Activated T-cell treated with anti-CD3 and anti-CD28 coated beads, Interleukin-2, amount 50 U/mL, for 72 hours (primary cell): ENCODE results near the gene TAF12. TPM values are rescaled to one million over a fixed set of nuclear protein-coding genes. Genes with fewer than 3 reads are reported as not detected.
A peak's percentile ranks its signal among the peaks of the same experiment; 100 is the strongest.
"Not testable (repeated sequence)": the region's sequence is repeated elsewhere in the genome, so short reads cannot be mapped to it uniquely, and the experiment has no call there.

Experiments
- ATAC-seq, 2 donors: fragments of 150-1000 bp; cut with Tn5 transposase; replicated peaks in 1 of 2; 2 replicates each; pipeline ENCODE4 v1.10.0; 2021; ENCODE audit warnings: moderate library complexity in 2 of 2, mild to moderate bottlenecking in 1 of 2
- DNase-seq, 2 donors: peaks; one replicate each; pipeline ENCODE4 v3.0.0; 2021 to 2022; ENCODE audit warnings: mixed read lengths in 1 of 2
- H3K27ac Mint-ChIP-seq: one replicate; pipeline ENCODE4 v1.8.0; 2022; ENCODE audit warnings: mild to moderate bottlenecking, moderate library complexity, mixed read lengths
- H3K27me3 Mint-ChIP-seq: one replicate; pipeline ENCODE4 v1.8.0; 2022; ENCODE audit warnings: low read depth, mixed read lengths
- H3K36me3 Mint-ChIP-seq, 2 donors: one replicate each; pipeline ENCODE4 v1.8.0; 2022; ENCODE audit warnings: mixed read lengths in 2 of 2, mild to moderate bottlenecking in 1 of 2; ENCODE audit not compliant: insufficient read depth in 2 of 2
- H3K4me1 Mint-ChIP-seq: one replicate; pipeline ENCODE4 v1.8.0; 2022; ENCODE audit warnings: low read depth, mixed read lengths
- H3K4me3 Mint-ChIP-seq, 2 donors: one replicate each; pipeline ENCODE4 v1.8.0; 2022; ENCODE audit warnings: mild to moderate bottlenecking in 2 of 2, mixed read lengths in 2 of 2, moderate library complexity in 2 of 2
- H3K9me3 Mint-ChIP-seq, 2 donors: one replicate each; pipeline ENCODE4 v1.8.0; 2022; ENCODE audit warnings: mixed read lengths in 2 of 2
- total RNA-seq, 2 donors: library from RNA; stranded (reverse); gene quantifications; one replicate each; pipeline ENCODE4 v1.2.3, GENCODE V29; 2022

TAF12 gene
- total RNA-seq, 2 donors from 2014 or later: 23.9 to 28.7 TPM

- H3K4me3 Mint-ChIP-seq: peak within 1 kb of the TSS; percentile 71 to 84
- no peak within 1 kb of the TSS for H3K27ac Mint-ChIP-seq
- H3K4me1 Mint-ChIP-seq: peaks cover 11% of the 10 kb centered on the region
- peak; percentile 68 to 77 for ATAC-seq
- no peaks in the 10 kb centered on the region for H3K36me3 Mint-ChIP-seq
- no peaks in the 10 kb centered on the region for H3K9me3 Mint-ChIP-seq
- peak in 1 of 2 donors; percentile 19 for DNase-seq
- H3K27me3 Mint-ChIP-seq: no peaks in the 10 kb centered on the region
These were observed 51.1 kb downstream of the TAF12 start, which contains the start of gene RAB42 for GRCh38 chr1:28591708-28592320. Gene RAB42, plus strand, starts transcription at chr1:28592265. Its CDS starts 247 bp downstream, at chr1:28592512.

GRCh38 chr1:28586585-28587391, 56.1 kb downstream of the TAF12 start:
- H3K27ac Mint-ChIP-seq: not testable (repeated sequence)

GRCh38 chr1:28582248-28582615, 60.6 kb downstream of the TAF12 start:
- Mint-ChIP-seq H3K27ac (peak overlapping the region; percentile 93), H3K4me1 (peaks cover 44% of the 10 kb centered on the region), H3K9me3 (no peaks in the 10 kb centered on the region), H3K4me3 (peak overlapping the region; percentile 96 to 99), H3K27me3 (no peaks in the 10 kb centered on the region), H3K36me3 (peaks cover 24 to 35% of the 10 kb centered on the region in 2 donors)
- DNase-seq: no peak
- no peak for ATAC-seq

More at GRCh38 chr1:28586585-28587391, 56.1 kb downstream of the TAF12 start:
- not testable (repeated sequence) for H3K27me3 Mint-ChIP-seq, H3K4me3 Mint-ChIP-seq, ATAC-seq, DNase-seq, H3K9me3 Mint-ChIP-seq, H3K36me3 Mint-ChIP-seq
- H3K4me1 Mint-ChIP-seq: peaks cover 11% of the 10 kb centered on the region

- Mint-ChIP-seq H3K4me3 (peak overlapping the region; percentile 96 to 99), H3K36me3 (peaks cover 24 to 35% of the 10 kb centered on the region in 2 donors), H3K4me1 (peaks cover 44% of the 10 kb centered on the region), H3K27ac (peak overlapping the region; percentile 93), H3K27me3 (no peaks in the 10 kb centered on the region), H3K9me3 (no peaks in the 10 kb centered on the region)
- ATAC-seq (peak; percentile 86), DNase-seq (peak; percentile 95 to 97)
These were observed 61.2 kb downstream of the TAF12 start for GRCh38 chr1:28581531-28582247.

GRCh38 chr1:28580722-28581530, 61.9 kb downstream of the TAF12 start:
- Mint-ChIP-seq H3K4me1 (peaks cover 44% of the 10 kb centered on the region), H3K36me3 (peaks cover 24 to 35% of the 10 kb centered on the region in 2 donors), H3K27me3 (no peaks in the 10 kb centered on the region), H3K9me3 (no peaks in the 10 kb centered on the region), H3K27ac (peak overlapping the region; percentile 93), H3K4me3 (peak overlapping the region; percentile 96 to 99)
- ATAC-seq: peak; percentile 35 to 48
- DNase-seq: peak in 1 of 2 donors; percentile 69

GRCh38 chr1:28579401-28579800, 63.5 kb downstream of the TAF12 start:
- Mint-ChIP-seq H3K4me1 (peaks cover 44% of the 10 kb centered on the region), H3K9me3 (no peaks in the 10 kb centered on the region), H3K27me3 (no peaks in the 10 kb centered on the region), H3K4me3 (peak overlapping the region; percentile 96 to 99), H3K27ac (peak overlapping the region; percentile 93), H3K36me3 (peaks cover 24 to 35% of the 10 kb centered on the region in 2 donors)
- ATAC-seq: no peak
- DNase-seq: no peak

GRCh38 chr1:28578696-28579218, 64.1 kb downstream of the TAF12 start:
- Mint-ChIP-seq H3K9me3 (no peaks in the 10 kb centered on the region), H3K27ac (peak overlapping the region; percentile 93), H3K4me3 (peak overlapping the region; percentile 15 to 96), H3K27me3 (no peaks in the 10 kb centered on the region), H3K4me1 (peaks cover 44% of the 10 kb centered on the region), H3K36me3 (peaks cover 24 to 35% of the 10 kb centered on the region in 2 donors)
- ATAC-seq (no peak), DNase-seq (no peak)

- Mint-ChIP-seq H3K36me3 (peaks cover 24 to 35% of the 10 kb centered on the region in 2 donors), H3K27ac (peak overlapping the region; percentile 93), H3K27me3 (no peaks in the 10 kb centered on the region), H3K9me3 (no peaks in the 10 kb centered on the region), H3K4me1 (peaks cover 41% of the 10 kb centered on the region), H3K4me3 (peak overlapping the region; percentile 9 to 27)
- peak in 1 of 2 donors; percentile 26 for DNase-seq
- ATAC-seq: no peak
These were observed 64.9 kb downstream of the TAF12 start for GRCh38 chr1:28577738-28578536.

GRCh38 chr1:28577052-28577678, 65.7 kb downstream of the TAF12 start:
- ATAC-seq: no peak

GRCh38 chr1:28573564-28573963, 69.3 kb downstream of the TAF12 start:
- peaks cover 9 to 18% of the 10 kb centered on the region in 2 donors for H3K36me3 Mint-ChIP-seq
- no peak overlapping the region for H3K4me3 Mint-ChIP-seq
- H3K9me3 Mint-ChIP-seq: no peaks in the 10 kb centered on the region

More at GRCh38 chr1:28577052-28577678, 65.7 kb downstream of the TAF12 start:
- no peak overlapping the region for H3K4me3 Mint-ChIP-seq
- no peaks in the 10 kb centered on the region for H3K9me3 Mint-ChIP-seq
- H3K4me1 Mint-ChIP-seq: peaks cover 35% of the 10 kb centered on the region
- H3K36me3 Mint-ChIP-seq: peaks cover 24 to 35% of the 10 kb centered on the region in 2 donors
- peak overlapping the region; percentile 93 for H3K27ac Mint-ChIP-seq
- no peaks in the 10 kb centered on the region for H3K27me3 Mint-ChIP-seq
- DNase-seq: no peak

GRCh38 chr1:28572891-28573290, 70.0 kb downstream of the TAF12 start:
- not testable (repeated sequence) for H3K4me1 Mint-ChIP-seq, H3K27me3 Mint-ChIP-seq, H3K27ac Mint-ChIP-seq

More at GRCh38 chr1:28573564-28573963, 69.3 kb downstream of the TAF12 start:
- Mint-ChIP-seq H3K27me3 (no peaks in the 10 kb centered on the region), H3K4me1 (peaks cover 14% of the 10 kb centered on the region), H3K27ac (no peak overlapping the region)
- DNase-seq (no peak), ATAC-seq (no peak)

More at GRCh38 chr1:28572891-28573290, 70.0 kb downstream of the TAF12 start:
- ATAC-seq, H3K9me3 Mint-ChIP-seq, H3K4me3 Mint-ChIP-seq, DNase-seq: not testable (repeated sequence)
- peaks cover 7 to 14% of the 10 kb centered on the region in 2 donors for H3K36me3 Mint-ChIP-seq
